HepG2 (cell line): ENCODE measurements around the gene ABCC3. TPM values are rescaled to one million over a fixed set of nuclear protein-coding genes. Genes with fewer than 3 reads are reported as not detected.

ENCODE experiments used
- ATF2 ChIP-seq: sonication (generic); formaldehyde crosslinking; IDR thresholded peaks from 2 replicates; pipeline ENCODE4 v1.4.0; 2020; ENCODE audit warnings: missing genetic modification reagents
- DNMT1 ChIP-seq: sonication (generic); formaldehyde crosslinking; IDR thresholded peaks from 2 replicates; pipeline ENCODE4 v1.5.1; 2020; ENCODE audit warnings: mild to moderate bottlenecking, missing genetic modification reagents
- ETV5 ChIP-seq: IDR thresholded peaks from 2 replicates; pipeline ENCODE4 v1.6.1; 2018; ENCODE audit warnings: missing biosample characterization, missing genetic modification reagents, inconsistent platforms, borderline replicate concordance
- FOXM1 ChIP-seq: sonication (generic); formaldehyde crosslinking; IDR thresholded peaks from 2 replicates; pipeline ENCODE4 v1.5.0; 2020; ENCODE audit warnings: missing genetic modification reagents
- HNF4G ChIP-seq, 2 experiments: sonication (generic) in 1 of 2; formaldehyde crosslinking in 1 of 2; IDR thresholded peaks; 2 replicates each; pipeline versions ENCODE4 v1.4.0 to v1.6.1; 2011 to 2020; ENCODE audit warnings: borderline replicate concordance in 2 of 2, low read depth in 2 of 2, mild to moderate bottlenecking in 2 of 2, low read length in 1 of 2, missing genetic modification reagents in 1 of 2, moderate library complexity in 1 of 2
- MBNL3 ChIP-seq: fragments of 250-450 bp; sonication (Bioruptor Pico); conservative IDR thresholded peaks from 2 replicates; pipeline ENCODE4 v1.8.0; 2022; ENCODE audit warnings: mild to moderate bottlenecking, inconsistent platforms
- NR2F2 ChIP-seq: IDR thresholded peaks from 2 replicates; pipeline ENCODE4 v1.6.1; 2012; ENCODE audit warnings: low read depth, inconsistent platforms, borderline replicate concordance
- PTBP1 ChIP-seq: fragments of 200-400 bp; formaldehyde crosslinking; IDR thresholded peaks from 2 replicates; pipeline ENCODE4 v1.6.1; 2018; ENCODE audit warnings: low read length, low read depth; ENCODE audit not compliant: poor library complexity, severe bottlenecking
- RFXANK ChIP-seq: IDR thresholded peaks from 2 replicates; pipeline ENCODE4 v1.6.1; 2016
- TBX2 ChIP-seq: sonication (generic); formaldehyde crosslinking; IDR thresholded peaks from 2 replicates; pipeline ENCODE4 v1.5.0; 2020; ENCODE audit warnings: missing genetic modification reagents, mild to moderate bottlenecking, borderline replicate concordance
- TBX3 ChIP-seq: fragments of 450-650 bp; IDR thresholded peaks from 2 replicates; pipeline ENCODE4 v1.6.1; 2017; ENCODE audit warnings: antibody characterized with exemption, mild to moderate bottlenecking, inconsistent platforms, borderline replicate concordance
- TMF1 ChIP-seq: sonication (generic); formaldehyde crosslinking; IDR thresholded peaks from 2 replicates; pipeline ENCODE4 v1.8.1; 2022; ENCODE audit warnings: low read depth, missing genetic modification reagents
- XRCC5 ChIP-seq: fragments of 200-400 bp; formaldehyde crosslinking; optimal IDR thresholded peaks from 2 replicates; pipeline ENCODE3; 2017; ENCODE audit warnings: mild to moderate bottlenecking, low read length
- ZBTB2 ChIP-seq: sonication (generic); formaldehyde crosslinking; IDR thresholded peaks from 2 replicates; pipeline ENCODE4 v1.8.0; 2022; ENCODE audit warnings: low read depth, missing genetic modification reagents
- ZFP91 ChIP-seq: sonication (generic); formaldehyde crosslinking; IDR thresholded peaks from 2 replicates; pipeline ENCODE4 v1.9.0; 2022; ENCODE audit warnings: missing genetic modification reagents, mild to moderate bottlenecking, borderline replicate concordance
- ZNF12 ChIP-seq: sonication (generic); formaldehyde crosslinking; IDR thresholded peaks from 2 replicates; pipeline ENCODE4 v1.5.0; 2020; ENCODE audit warnings: missing genetic modification reagents
- ZNF264 ChIP-seq: sonication (generic); formaldehyde crosslinking; IDR thresholded peaks from 2 replicates; pipeline ENCODE4 v1.4.0; 2020; ENCODE audit warnings: missing genetic modification reagents
- ZNF326 ChIP-seq: sonication (generic); formaldehyde crosslinking; IDR thresholded peaks from 2 replicates; pipeline ENCODE4 v1.4.0; 2020; ENCODE audit warnings: missing genetic modification reagents, borderline replicate concordance
- ZNF33B ChIP-seq: sonication (generic); formaldehyde crosslinking; IDR thresholded peaks from 2 replicates; pipeline ENCODE4 v1.5.1; 2020; ENCODE audit warnings: mild to moderate bottlenecking, missing genetic modification reagents
- ZNF597 ChIP-seq: sonication (generic); formaldehyde crosslinking; IDR thresholded peaks from 2 replicates; pipeline ENCODE4 v1.5.0; 2020; ENCODE audit warnings: missing genetic modification reagents
- ZNF672 ChIP-seq: sonication (generic); formaldehyde crosslinking; IDR thresholded peaks from 2 replicates; pipeline ENCODE4 v1.8.1; 2022; ENCODE audit warnings: missing genetic modification reagents
- ZNF691 ChIP-seq: sonication (generic); formaldehyde crosslinking; IDR thresholded peaks from 2 replicates; pipeline ENCODE4 v1.4.0; 2020; ENCODE audit warnings: missing genetic modification reagents, low read depth, mild to moderate bottlenecking, borderline replicate concordance
- ZNF75D ChIP-seq: sonication (generic); formaldehyde crosslinking; IDR thresholded peaks from 2 replicates; pipeline ENCODE4 v1.8.1; 2023; ENCODE audit warnings: missing genetic modification reagents, mild to moderate bottlenecking, borderline replicate concordance
- polyA plus RNA-seq, 8 experiments: library from polyadenylated mRNA; depleted of rRNA in 3 of 8; stranded (reverse) in 7 of 8; unstranded in 1 of 8; fragments of >200 nt; fragmentation: Illumina TruSeq in 4 of 8; extraction: Trizol in 4 of 8; gene quantifications; 2 replicates each; pipeline versions ENCODE4 v1.2.1 to v1.2.3, GENCODE V29; 2011 to 2016; ENCODE audit warnings: low read depth in 4 of 8, missing spikeins in 1 of 8, mixed read lengths in 1 of 8; ENCODE audit not compliant: insufficient read depth in 1 of 8
- total RNA-seq, 5 experiments: library from RNA; depleted of rRNA; stranded (reverse); fragments of >200 nt; fragmentation: Illumina TruSeq; extraction: Trizol; gene quantifications; 2 replicates each; pipeline ENCODE4 v1.2.3, GENCODE V29; 2016; ENCODE audit warnings: low read depth in 1 of 5

The ABCC3 gene
- total and polyA plus RNA-seq, 2 of the 13 experiments (the other 11 are each of a cell fraction or from before 2014, with no cell fraction given) = 25.2 to 50.7 TPM

GRCh38 chr17:50642722-50643656 lies 8.3 kb downstream of the ABCC3 start (continued):
- no peak for TF ChIP-seq ZNF691
- no peak for TF ChIP-seq HNF4G (IDR thresholded peaks at IDR 0.05; ENCODE audit: borderline replicate concordance, low read depth, low read length)
- no peak for TF ChIP-seq HNF4G (CRISPR knock-in tag; IDR thresholded peaks at IDR 0.05; ENCODE audit: borderline replicate concordance, low read depth)
- no peak for TF ChIP-seq ZBTB2 (CRISPR knock-in tag)
- TF ChIP-seq RFXANK (CRISPR knock-in tag) = no peak
- no peak for TF ChIP-seq ZNF12
- TF ChIP-seq MBNL3 = no peak
- TF ChIP-seq ETV5 (CRISPR knock-in tag) = no peak
- TF ChIP-seq NR2F2 = no peak
- TF ChIP-seq ZNF597 (CRISPR knock-in tag) = no peak
- no peak for TF ChIP-seq ZNF672 (CRISPR knock-in tag)
- TF ChIP-seq ATF2 (CRISPR knock-in tag) = 0 out of 2 replicates have a peak, but pooled peaks have one; percentile 20
- no peak for TF ChIP-seq FOXM1 (CRISPR knock-in tag)
- no peak for TF ChIP-seq PTBP1
- no peak for TF ChIP-seq DNMT1
- TF ChIP-seq XRCC5 = no peak
- TF ChIP-seq TBX3 = no peak
- 0 out of 2 replicates have a peak, but pooled peaks have one; percentile 41 for TF ChIP-seq ZNF264 (CRISPR knock-in tag)
- TF ChIP-seq ZNF326 (CRISPR knock-in tag) = no peak
- TF ChIP-seq ZNF33B = no peak
- TF ChIP-seq TMF1 (CRISPR knock-in tag) = no peak
- peak; percentile 67 for TF ChIP-seq TBX2
- no peak for TF ChIP-seq ZNF75D (CRISPR knock-in tag)
- TF ChIP-seq ZFP91 = peak; percentile 51; the same call in 1 of the 2 replicates
